HUES48 (cell line): ENCODE results near the gene CASP12.
"Not testable (repeated sequence)": the region's sequence is repeated elsewhere in the genome, so short reads cannot be mapped to it uniquely, and the experiment has no call there.

ENCODE experiments used
- H3K27ac ChIP-seq: one replicate; pipeline ENCODE4 v1.7.0; 2013; ENCODE audit warnings: low read depth, low read length, inconsistent platforms
- H3K27me3 ChIP-seq: 2 replicates; pipeline ENCODE4 v1.6.1; 2013; ENCODE audit warnings: mild to moderate bottlenecking, low read length; ENCODE audit not compliant: control insufficient read depth, insufficient read depth
- H3K36me3 ChIP-seq: 2 replicates; pipeline ENCODE4 v1.6.1; 2013; ENCODE audit warnings: low read length; ENCODE audit not compliant: control insufficient read depth, insufficient read depth
- H3K4me1 ChIP-seq: 2 replicates; pipeline ENCODE4 v1.6.1; 2013; ENCODE audit warnings: mild to moderate bottlenecking, low read length; ENCODE audit not compliant: control insufficient read depth, insufficient read depth
- H3K4me3 ChIP-seq: 2 replicates; pipeline ENCODE4 v1.5.1; 2013; ENCODE audit warnings: mild to moderate bottlenecking, low read depth, low read length
- H3K9ac ChIP-seq: 2 replicates; pipeline ENCODE4 v1.6.1; 2013; ENCODE audit warnings: mild to moderate bottlenecking, low read depth, low read length, moderate library complexity
- H3K9me3 ChIP-seq: 2 replicates; pipeline ENCODE4 v1.6.1; 2013; ENCODE audit warnings: low read length; ENCODE audit not compliant: control insufficient read depth, insufficient read depth

Gene CASP12

GRCh38 chr11:104897891-104898684 is at the start of gene CASP12:
Gene CASP12 (minus strand): TSS chr11:104898460.
- H3K36me3 ChIP-seq, result no peaks in the 10 kb centered on the region
- no peaks in the 10 kb centered on the region for H3K27me3 ChIP-seq
- peaks cover 16% of the 10 kb centered on the region for H3K4me1 ChIP-seq
- H3K4me3 ChIP-seq, result no peak within 1 kb of the TSS
- H3K9ac ChIP-seq, result no peak within 1 kb of the TSS
- no peaks in the 10 kb centered on the region for H3K9me3 ChIP-seq
- no peak within 1 kb of the TSS for H3K27ac ChIP-seq

DNA sequence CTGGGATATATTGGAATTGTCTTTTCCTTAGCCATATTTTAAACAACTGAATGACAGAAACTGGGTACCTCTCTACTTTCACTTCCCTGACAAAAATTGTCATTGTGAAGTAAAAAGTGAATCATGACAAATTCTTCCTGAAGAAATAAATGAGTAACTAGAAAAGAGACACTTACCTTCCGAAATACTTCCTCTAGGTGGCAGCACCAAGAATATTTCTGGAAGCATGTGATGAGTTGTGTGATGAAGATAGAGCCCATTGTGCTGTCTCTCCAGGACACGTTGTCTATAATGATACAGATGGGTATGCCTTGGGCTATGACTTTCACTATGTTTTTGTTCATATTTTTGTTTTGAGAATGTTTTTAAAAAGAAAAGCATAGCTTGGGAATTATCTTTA is 48.6 kb upstream of the CASP12 start:
- Histone ChIP-seq H3K9ac (no peak overlapping the region), H3K4me1 (no peaks in the 10 kb centered on the region), H3K9me3 (no peaks in the 10 kb centered on the region), H3K27ac (no peak overlapping the region), H3K4me3 (no peak overlapping the region), H3K27me3 (no peaks in the 10 kb centered on the region), H3K36me3 (no peaks in the 10 kb centered on the region)

DNA sequence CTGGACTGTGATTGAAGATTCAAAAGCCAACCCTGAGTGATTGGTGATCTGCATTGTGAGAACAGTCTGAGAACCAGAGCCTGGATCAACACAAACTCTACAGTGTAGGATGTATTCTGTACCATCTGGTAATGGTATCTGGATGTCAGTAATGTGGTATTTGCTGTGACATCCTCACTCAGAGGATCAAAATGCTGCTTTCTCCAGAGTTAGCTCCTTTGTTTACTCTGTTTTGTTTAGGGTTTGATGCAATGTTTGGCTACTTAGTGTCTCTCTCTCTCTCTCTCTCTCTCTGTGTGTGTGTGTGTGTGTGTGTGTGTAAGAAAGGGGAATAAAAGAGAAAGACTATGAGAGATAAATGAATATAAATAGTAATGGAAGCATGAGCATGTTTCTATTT is 45.8 kb upstream of the CASP12 start:
- H3K9ac ChIP-seq, result no peak overlapping the region
- no peaks in the 10 kb centered on the region for H3K36me3 ChIP-seq
- no peaks in the 10 kb centered on the region for H3K9me3 ChIP-seq
- H3K4me1 ChIP-seq, result no peaks in the 10 kb centered on the region
- H3K27me3 ChIP-seq, result no peaks in the 10 kb centered on the region
- H3K4me3 ChIP-seq, result no peak overlapping the region
- no peak overlapping the region for H3K27ac ChIP-seq

DNA sequence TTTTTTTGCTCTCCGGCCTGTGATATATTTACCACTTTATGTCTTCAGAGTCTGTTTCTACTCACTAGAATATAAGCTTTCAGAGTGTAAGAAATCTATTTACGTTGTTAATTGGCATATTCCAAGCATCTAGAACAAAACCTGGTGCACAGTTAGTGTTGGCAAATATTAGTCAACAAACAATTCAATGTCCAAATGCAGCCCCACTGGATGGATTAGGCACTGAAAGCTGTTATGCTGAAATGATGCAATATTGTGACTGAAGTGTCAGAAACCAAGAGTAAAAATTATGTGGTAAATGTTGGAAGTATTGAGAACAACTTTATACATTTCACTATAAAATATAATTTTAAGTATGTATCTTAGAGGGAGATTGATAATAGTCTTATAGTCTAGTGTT is 45.3 kb upstream of the CASP12 start:
- H3K9me3 ChIP-seq, result no peaks in the 10 kb centered on the region
- no peaks in the 10 kb centered on the region for H3K36me3 ChIP-seq
- no peak overlapping the region for H3K4me3 ChIP-seq
- no peak overlapping the region for H3K27ac ChIP-seq
- H3K9ac ChIP-seq, result no peak overlapping the region
- no peaks in the 10 kb centered on the region for H3K27me3 ChIP-seq
- H3K4me1 ChIP-seq, result no peaks in the 10 kb centered on the region

DNA sequence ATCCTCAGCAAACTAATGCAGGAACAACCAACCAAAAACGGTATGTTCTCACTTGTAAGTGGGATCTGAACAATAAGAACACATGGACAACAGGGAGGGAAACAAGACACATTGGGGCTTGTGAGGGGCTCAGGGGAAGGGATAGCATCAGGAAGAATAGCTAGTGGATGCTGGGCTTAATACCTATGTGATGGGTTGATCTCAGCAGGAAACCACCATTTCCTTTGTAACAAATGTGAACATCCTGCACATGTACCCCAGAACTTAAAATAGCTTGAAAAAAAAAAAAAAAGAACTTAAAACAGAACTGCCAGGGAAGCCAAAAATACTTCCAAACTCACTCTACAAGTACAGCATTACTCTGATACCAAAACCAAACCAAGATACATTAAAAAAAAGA is 36.3 kb upstream of the CASP12 start:
- Histone ChIP-seq H3K27ac (no peak overlapping the region), H3K27me3 (no peaks in the 10 kb centered on the region), H3K36me3 (no peaks in the 10 kb centered on the region), H3K9me3 (no peaks in the 10 kb centered on the region; the same call in 1 of the 2 replicates), H3K4me3 (no peak overlapping the region), H3K9ac (no peak overlapping the region), H3K4me1 (no peaks in the 10 kb centered on the region)

GRCh38 chr11:104934073-104934472 is 35.8 kb upstream of the CASP12 start:
- not testable (repeated sequence) for H3K27ac ChIP-seq, H3K9ac ChIP-seq, H3K36me3 ChIP-seq, H3K27me3 ChIP-seq, H3K9me3 ChIP-seq, H3K4me1 ChIP-seq, H3K4me3 ChIP-seq

DNA sequence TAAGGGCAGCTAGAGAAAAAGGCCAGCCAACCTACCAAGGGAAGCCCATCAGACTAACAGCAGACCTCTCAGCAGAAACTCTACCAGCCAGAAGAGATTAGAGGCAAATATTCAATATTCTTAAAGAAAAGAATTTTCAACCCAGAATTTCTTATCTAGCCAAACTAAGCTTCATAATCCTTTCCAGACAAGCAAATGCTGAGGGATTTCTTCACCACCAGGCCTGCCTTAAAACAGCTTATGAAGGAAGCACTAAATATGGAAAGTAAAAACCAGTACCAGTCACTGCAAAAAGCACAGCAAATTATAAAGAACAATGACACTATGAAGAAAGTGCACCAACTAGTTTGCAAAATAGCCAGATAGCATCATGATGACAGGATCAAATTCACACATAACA is 30.6 kb upstream of the CASP12 start:
- Histone ChIP-seq H3K9me3 (peaks cover 9% of the 10 kb centered on the region), H3K27me3 (no peaks in the 10 kb centered on the region), H3K36me3 (no peaks in the 10 kb centered on the region), H3K4me1 (no peaks in the 10 kb centered on the region), H3K27ac (no peak overlapping the region), H3K9ac (no peak overlapping the region), H3K4me3 (no peak overlapping the region)

DNA sequence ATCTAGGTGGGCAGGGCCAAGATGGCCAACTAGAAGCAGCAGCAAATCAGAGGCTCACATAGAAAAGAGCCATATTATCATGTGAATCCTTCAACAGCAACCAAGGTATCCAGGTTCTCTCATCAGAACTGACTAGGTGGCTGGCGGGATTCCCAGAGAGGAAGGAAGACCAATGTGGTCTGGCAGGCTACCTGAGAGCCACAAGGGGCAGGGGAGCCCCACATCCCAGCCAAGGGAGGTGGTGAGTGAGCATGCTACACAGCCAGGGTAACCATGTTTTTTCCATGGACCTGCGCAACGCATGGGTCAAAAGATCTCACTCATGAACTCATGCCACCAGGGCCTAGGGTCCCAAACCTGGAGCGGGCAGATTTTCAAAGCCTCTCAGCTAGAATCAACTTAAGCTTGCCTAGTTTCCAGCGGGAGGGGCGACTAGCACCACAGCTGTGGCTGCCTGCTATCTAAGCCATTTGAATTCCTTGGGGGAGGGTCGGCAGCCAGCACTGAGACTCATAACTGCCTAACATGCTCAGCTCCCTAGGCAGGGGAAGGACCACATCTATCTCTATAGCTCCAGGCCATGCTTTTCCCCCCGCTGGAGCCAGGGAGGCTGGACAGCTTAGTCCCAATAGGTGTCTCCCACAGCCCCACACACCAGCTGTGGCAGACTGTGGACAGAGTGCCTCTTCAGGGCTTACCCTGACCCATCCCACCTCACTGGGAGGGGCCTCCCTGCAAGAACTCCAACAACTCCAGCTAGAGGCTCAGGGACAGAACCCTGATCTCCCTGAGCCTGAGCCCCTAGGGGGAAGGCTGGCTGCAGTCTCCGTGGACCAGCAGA is 28.7 kb upstream of the CASP12 start:
- Histone ChIP-seq H3K36me3 (no peaks in the 10 kb centered on the region), H3K9me3 (peaks cover 9% of the 10 kb centered on the region)

DNA sequence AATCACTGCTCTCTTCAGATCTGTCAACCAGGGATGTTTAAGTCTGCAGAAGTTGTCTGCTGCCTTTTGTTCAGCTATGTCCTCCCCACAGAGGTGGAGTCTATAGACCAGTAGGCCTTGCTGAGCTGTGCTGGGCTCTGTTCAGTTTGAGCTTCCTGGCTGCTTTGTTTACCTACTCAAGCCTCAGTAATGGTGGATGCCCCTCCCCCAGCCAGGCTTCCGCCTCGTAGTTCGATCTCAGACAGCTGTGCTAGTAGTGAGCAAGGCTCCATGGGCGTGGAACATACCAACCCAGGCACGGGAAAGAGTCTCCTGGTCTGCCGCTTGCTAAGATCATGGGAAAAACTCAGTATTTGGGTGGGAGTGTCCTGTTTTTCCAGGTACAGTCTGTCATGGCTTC is 27.6 kb upstream of the CASP12 start:
- no peak overlapping the region for H3K9ac ChIP-seq
- no peaks in the 10 kb centered on the region for H3K27me3 ChIP-seq
- H3K27ac ChIP-seq, result no peak overlapping the region
- H3K9me3 ChIP-seq, result peaks cover 9% of the 10 kb centered on the region
- H3K4me1 ChIP-seq, result no peaks in the 10 kb centered on the region
- no peaks in the 10 kb centered on the region for H3K36me3 ChIP-seq
- no peak overlapping the region for H3K4me3 ChIP-seq

More for the DNA sequence above, 28.7 kb upstream of the CASP12 start:
- Histone ChIP-seq H3K9ac (no peak overlapping the region), H3K4me3 (no peak overlapping the region), H3K27ac (no peak overlapping the region), H3K27me3 (no peaks in the 10 kb centered on the region), H3K4me1 (no peaks in the 10 kb centered on the region)

- Histone ChIP-seq H3K4me3 (no peak overlapping the region), H3K4me1 (no peaks in the 10 kb centered on the region), H3K36me3 (no peaks in the 10 kb centered on the region), H3K9me3 (no peaks in the 10 kb centered on the region), H3K27ac (no peak overlapping the region), H3K27me3 (no peaks in the 10 kb centered on the region), H3K9ac (no peak overlapping the region)
Measured at GRCh38 chr11:104918113-104918824, 20.0 kb upstream of the CASP12 start.
